Nephron progenitor cell (in vitro differentiated cells): ENCODE measurements around the gene RCL1.
"Not testable (repeated sequence)": the region's sequence is repeated elsewhere in the genome, so short reads cannot be mapped to it uniquely, and the experiment has no call there.

Source experiments
- DNase-seq: peaks from one replicate; pipeline ENCODE4 v3.0.0; 2021
- H3K27ac Mint-ChIP-seq: 2 replicates; pipeline ENCODE4 v1.8.0; 2021; ENCODE audit warnings: mild to moderate bottlenecking, moderate library complexity, mixed read lengths
- H3K27me3 Mint-ChIP-seq: 2 replicates; pipeline ENCODE4 v1.8.0; 2021; ENCODE audit warnings: mild to moderate bottlenecking, low read depth, mixed read lengths; ENCODE audit not compliant: poor library complexity
- H3K36me3 Mint-ChIP-seq: 2 replicates; pipeline ENCODE4 v1.8.0; 2021; ENCODE audit warnings: low read depth, mixed read lengths
- H3K4me1 Mint-ChIP-seq: 2 replicates; pipeline ENCODE4 v1.8.0; 2021; ENCODE audit warnings: mixed read lengths
- H3K4me3 Mint-ChIP-seq: 2 replicates; pipeline ENCODE4 v1.8.0; 2021; ENCODE audit warnings: mild to moderate bottlenecking, moderate library complexity, mixed read lengths
- H3K9me3 Mint-ChIP-seq: 2 replicates; pipeline ENCODE4 v1.8.0; 2021; ENCODE audit warnings: mild to moderate bottlenecking, moderate library complexity, mixed read lengths
- TF ChIP-seq, protein P1 (sequence below): fragments of 200-600 bp; sonication (generic); IDR thresholded peaks from 2 replicates; pipeline ENCODE4 v1.5.0; 2021; ENCODE audit warnings: antibody characterized with exemption

Gene RCL1

DNA sequence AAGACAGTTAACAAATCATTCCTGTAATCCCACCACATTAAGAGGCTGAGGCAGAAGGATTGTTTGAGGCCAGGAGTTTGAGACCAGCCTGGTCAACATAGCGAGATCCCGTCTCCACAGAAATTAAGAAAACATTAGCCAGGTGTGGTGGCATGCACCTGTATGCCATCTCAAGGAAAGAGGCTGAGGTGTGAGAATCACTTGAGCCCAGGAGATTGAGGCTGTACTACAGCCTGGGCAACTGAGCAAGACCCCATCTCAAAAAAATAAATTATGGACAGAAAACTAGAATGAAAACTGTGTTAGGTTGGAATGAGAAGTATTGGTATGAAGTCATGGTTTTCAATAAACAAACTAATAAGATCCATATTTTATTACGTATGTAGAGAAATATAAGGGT, 28.7 kb upstream of the RCL1 start:
- Mint-ChIP-seq H3K27ac (no peak overlapping the region), H3K27me3 (peaks cover 16% of the 10 kb centered on the region), H3K4me1 (peaks cover 15% of the 10 kb centered on the region), H3K36me3 (no peaks in the 10 kb centered on the region), H3K4me3 (no peak overlapping the region), H3K9me3 (no peaks in the 10 kb centered on the region)
- DNase-seq: no peak
- TF ChIP-seq, protein P1, sequence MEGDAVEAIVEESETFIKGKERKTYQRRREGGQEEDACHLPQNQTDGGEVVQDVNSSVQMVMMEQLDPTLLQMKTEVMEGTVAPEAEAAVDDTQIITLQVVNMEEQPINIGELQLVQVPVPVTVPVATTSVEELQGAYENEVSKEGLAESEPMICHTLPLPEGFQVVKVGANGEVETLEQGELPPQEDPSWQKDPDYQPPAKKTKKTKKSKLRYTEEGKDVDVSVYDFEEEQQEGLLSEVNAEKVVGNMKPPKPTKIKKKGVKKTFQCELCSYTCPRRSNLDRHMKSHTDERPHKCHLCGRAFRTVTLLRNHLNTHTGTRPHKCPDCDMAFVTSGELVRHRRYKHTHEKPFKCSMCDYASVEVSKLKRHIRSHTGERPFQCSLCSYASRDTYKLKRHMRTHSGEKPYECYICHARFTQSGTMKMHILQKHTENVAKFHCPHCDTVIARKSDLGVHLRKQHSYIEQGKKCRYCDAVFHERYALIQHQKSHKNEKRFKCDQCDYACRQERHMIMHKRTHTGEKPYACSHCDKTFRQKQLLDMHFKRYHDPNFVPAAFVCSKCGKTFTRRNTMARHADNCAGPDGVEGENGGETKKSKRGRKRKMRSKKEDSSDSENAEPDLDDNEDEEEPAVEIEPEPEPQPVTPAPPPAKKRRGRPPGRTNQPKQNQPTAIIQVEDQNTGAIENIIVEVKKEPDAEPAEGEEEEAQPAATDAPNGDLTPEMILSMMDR: no peak

DNA sequence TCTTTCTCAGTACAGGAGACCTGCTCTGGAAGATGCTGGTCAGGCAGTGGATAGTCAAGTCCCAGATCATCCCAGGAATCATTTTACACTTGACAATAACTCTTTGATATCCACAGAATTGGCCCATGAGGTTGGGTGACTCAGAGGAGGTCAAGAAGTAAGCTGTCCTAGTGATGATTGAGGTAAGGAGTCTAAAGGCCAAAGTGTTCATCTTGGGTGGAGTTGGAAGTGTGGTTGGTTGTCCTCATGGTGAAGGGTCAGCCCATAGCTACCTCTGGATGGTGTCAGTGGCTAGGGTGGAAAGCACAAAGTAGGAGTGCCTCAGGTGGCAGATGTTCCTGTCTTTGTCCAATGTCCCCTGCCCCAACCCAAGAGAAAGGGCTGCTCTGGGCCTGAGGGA, 24.1 kb upstream of the RCL1 start:
- Mint-ChIP-seq H3K4me1 (peaks cover 1% of the 10 kb centered on the region), H3K9me3 (no peaks in the 10 kb centered on the region), H3K27me3 (peaks cover 10% of the 10 kb centered on the region), H3K27ac (no peak overlapping the region), H3K4me3 (no peak overlapping the region), H3K36me3 (no peaks in the 10 kb centered on the region)
- TF ChIP-seq, protein P1: no peak
- DNase-seq: no peak

DNA sequence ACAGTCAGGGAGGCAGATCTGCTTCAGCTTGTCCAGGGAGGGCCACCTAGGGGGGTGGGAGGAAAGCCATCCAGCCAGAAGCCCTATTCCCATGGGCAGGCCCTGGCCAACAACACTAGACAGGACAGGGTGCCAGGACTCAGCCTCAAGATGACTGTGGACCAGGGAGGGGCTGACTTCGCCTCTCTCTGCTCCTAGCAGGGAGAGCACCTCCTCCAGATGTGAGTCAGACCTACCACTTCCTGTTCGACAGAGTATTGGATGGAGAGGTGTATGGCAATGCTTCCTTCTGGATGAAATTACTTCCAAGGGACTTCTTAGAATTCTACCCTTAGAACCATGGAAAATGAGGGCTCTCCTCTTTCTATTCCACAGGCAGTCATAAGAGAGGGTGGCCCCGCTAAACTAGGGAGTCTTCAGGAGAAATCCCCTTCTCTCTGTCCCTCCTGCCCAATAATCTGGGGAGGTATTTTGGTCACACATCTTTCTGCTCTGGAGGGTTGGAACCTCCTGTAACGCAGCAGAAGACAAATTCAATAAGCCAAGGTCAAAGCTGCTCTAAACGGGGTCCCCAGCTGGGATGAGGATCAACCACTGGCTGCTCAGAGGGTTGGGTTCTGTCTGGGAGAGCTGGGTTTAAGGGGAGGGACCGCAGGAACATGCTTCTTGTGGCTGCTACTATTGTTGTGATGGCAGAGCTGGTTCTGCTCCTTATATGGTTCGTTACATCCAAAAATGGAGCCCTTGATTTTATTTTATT, 23.2 kb upstream of the RCL1 start:
- Mint-ChIP-seq H3K4me3 (no peak overlapping the region), H3K36me3 (no peaks in the 10 kb centered on the region), H3K4me1 (no peaks in the 10 kb centered on the region), H3K27ac (no peak overlapping the region), H3K27me3 (peaks cover 7% of the 10 kb centered on the region), H3K9me3 (no peaks in the 10 kb centered on the region)
- TF ChIP-seq, protein P1: no peak
- DNase-seq: no peak

DNA sequence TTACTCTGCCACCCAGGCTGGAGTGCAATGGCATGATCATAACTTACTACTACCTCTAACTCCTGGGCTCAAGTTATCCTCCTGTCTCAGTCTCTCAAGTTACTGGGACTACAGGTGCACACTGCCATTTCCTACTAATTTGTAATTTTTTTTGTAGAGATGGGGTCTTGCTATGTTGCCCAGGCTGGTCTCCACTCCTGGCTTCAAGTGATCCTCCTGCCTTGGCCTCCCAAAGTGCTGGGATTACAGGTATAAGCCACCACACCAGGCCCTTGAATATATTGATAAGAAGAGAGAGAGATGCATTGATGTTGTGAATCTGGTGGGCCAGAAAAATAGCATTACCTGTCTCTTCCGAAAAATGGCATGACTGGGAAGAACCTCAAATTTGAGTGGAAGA, 21.0 kb upstream of the RCL1 start:
- no peak for DNase-seq
- TF ChIP-seq, protein P1: no peak
- H3K36me3 Mint-ChIP-seq: no peaks in the 10 kb centered on the region
- H3K27ac Mint-ChIP-seq: no peak overlapping the region
- no peaks in the 10 kb centered on the region for H3K9me3 Mint-ChIP-seq
- H3K4me1 Mint-ChIP-seq: no peaks in the 10 kb centered on the region
- H3K27me3 Mint-ChIP-seq: peaks cover 7% of the 10 kb centered on the region
- no peak overlapping the region for H3K4me3 Mint-ChIP-seq

DNA sequence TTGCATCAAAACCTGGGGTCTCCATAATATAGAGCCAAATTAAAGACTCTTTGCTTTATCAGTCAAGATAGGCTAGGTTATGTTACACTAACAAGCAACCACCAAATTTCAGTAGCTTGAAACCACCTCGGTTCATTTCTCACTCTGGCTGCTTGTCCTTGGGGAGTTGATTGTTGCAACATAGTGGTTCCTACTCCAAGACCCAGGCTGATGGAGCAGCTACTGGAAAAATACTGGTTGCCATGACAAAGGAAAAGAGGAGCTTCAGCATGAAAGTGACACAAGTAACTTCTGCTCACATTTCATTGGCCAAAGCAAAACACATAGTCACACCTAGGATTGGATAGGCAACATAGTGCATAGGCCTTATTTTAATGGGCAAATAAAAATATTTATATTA, 18.5 kb upstream of the RCL1 start:
- TF ChIP-seq, protein P1: no peak
- H3K36me3 Mint-ChIP-seq: no peaks in the 10 kb centered on the region
- H3K27me3 Mint-ChIP-seq: peaks cover 7% of the 10 kb centered on the region
- DNase-seq: no peak
- no peaks in the 10 kb centered on the region for H3K9me3 Mint-ChIP-seq
- H3K27ac Mint-ChIP-seq: no peak overlapping the region
- no peak overlapping the region for H3K4me3 Mint-ChIP-seq
- peaks cover under 1% of the 10 kb centered on the region for H3K4me1 Mint-ChIP-seq

DNA sequence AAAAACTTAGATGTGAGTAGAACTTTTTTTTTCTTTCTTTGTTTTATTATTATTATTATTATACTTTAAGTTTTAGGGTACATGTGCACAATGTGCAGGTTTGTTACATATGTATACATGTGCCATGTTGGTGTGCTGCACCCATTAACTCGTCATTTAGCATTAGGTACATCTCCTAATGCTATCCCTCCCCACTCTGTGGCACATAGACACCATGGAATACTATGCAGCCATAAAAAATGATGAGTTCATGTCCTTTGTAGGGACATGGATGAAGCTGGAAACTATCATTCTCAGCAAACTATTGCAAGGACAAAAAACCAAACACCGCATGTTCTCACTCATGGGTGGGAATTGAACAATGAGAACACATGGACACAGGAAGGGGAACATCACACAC, 17.8 kb upstream of the RCL1 start:
- not testable (repeated sequence) for DNase-seq, H3K27me3 Mint-ChIP-seq, H3K27ac Mint-ChIP-seq, H3K4me3 Mint-ChIP-seq, H3K36me3 Mint-ChIP-seq, H3K9me3 Mint-ChIP-seq, H3K4me1 Mint-ChIP-seq
